Stimulated activated CD8-positive, alpha-beta memory T cell treated with anti-CD3 and anti-CD28 coated beads, Interleukin-7, amount 100 ng/mL, for 4 hours (primary cell): Measurements from ENCODE around the gene MAML3.

Source experiments
- DNase-seq, 2 donors: peaks; one replicate each; pipeline ENCODE4 v3.0.0-alpha.2; 2020; ENCODE audit warnings: low read depth in 2 of 2

Gene MAML3

DNA sequence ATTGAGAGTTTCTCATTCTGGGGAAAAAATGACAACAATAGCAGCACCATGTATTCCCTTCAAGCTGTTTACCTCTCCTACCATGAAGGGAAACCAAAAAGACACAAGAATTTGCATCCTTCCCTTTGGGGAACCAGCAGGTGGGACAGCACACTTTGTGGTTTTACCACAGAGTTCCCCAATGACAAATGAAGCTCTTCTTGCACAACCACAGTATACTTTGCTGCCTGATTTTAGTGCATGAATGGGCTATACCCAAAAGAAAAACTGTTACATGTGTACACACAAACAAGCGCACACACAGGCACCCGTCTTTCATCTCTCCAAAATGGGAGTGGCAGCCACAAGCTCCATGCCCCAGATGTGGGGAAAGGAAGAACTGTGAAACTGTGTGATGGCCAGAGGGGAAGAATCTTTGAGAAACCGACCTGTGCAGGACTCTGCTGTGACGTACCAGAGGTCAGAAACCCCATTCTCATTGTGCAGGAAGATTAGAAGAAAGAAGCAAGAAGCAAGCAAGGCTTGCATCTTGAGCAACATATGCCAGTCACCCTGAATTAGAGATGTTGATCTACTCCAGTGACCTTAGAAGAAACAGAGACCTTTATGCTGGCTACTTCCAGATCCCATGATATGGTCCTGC is 2.7 kb upstream of the MAML3 start:
- peak in 1 of 2 donors; percentile 15 for DNase-seq

DNA sequence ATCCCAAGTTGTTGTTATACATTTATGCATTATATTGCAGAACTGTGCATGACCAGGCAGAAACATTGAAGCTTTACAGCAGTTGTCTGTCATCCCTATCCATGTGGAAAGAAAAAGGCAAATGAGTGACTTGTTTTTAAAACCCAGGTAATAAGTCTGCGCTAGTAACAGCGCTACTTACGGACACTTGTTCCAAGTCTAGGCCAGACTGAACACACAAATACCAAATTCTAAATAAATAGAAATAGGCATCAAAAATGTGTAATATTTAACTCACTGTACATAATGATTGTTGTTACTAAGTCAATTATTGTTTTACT is 548 bp upstream of the MAML3 start:
- DNase-seq = no peak

DNA sequence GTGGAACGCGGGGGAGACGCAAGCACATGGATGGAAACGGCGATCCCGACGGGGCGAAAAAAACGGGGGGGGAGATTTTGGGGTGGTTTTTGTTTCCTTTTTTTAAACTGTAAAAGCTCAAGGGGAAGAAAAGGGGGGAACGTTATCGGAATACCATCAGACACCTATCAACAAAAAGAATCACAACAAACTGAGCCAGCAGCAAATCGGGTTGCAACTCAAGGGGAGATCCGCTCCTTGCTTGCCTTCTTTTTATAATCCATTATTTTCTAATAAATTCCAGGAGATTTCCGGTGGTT is 616 bp downstream of the MAML3 start:
- DNase-seq = no peak

DNA sequence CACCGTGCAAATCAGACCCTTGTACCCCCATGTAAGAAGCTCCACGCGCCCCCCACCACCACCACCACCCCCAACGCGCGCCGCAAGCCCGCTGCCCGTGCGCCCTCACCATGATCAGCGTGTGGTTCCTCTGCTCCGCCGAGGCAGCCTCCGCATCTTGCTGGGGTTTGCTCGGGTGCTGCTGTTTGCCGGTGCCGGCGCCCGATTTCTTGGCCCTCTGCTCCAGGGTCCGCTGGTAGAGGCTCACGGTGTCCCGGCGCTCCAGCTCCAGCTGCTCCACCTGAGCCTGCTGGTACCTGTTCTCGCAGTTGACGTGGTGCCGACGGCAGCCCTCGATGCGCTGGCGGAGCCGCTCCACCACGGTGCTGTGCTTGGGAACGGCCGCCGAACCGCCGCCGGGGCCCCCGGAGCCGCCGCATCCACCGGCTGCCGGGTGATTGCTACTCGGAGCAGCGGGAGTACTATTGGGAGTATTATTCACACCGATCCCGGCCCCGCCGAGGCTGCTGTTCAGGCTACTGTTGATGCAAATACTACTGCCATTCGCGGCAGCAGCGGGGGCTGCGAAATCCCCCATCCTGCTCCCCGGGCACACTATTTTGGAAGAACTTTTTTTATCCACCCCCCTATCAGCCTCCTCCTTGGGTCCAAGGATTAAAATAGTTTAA is 1.1 kb downstream of the MAML3 start:
- peak; percentile 5 to 25 for DNase-seq

DNA sequence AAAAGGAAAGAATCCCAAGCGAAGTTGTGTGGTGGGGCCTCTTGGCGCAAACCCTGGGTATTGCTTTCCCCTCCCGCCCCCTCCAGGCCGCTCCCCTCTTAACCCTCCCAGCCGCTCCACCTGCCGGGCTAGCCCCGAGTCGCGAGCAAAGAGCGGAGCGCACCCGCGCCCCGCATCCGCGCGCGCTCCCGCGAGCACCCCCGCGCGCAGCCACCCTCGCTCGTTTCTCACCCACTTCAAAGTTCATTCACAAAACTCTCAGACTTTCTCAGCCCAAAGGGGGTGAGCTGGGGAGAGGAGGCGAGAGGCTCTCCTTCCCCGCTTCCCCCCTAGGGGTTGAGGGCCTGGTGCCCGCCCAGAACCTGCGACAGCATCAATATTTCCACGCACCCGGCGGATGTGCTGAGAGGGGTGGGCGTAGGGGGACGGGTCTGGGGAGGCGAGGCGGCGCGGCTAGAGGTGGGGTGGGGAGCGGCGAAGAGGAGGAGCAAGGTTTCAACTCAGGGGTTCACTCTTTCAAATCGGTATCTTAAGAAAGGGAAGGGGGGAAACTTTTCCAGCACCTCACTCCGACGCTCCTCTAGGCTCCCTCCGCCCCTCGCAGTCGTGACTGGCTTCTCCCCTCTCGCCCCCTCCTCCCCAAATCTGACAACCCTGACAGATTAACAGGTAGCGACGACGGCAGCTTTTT is 1.8 kb downstream of the MAML3 start:
- peak; percentile 88 to 90 for DNase-seq

DNA sequence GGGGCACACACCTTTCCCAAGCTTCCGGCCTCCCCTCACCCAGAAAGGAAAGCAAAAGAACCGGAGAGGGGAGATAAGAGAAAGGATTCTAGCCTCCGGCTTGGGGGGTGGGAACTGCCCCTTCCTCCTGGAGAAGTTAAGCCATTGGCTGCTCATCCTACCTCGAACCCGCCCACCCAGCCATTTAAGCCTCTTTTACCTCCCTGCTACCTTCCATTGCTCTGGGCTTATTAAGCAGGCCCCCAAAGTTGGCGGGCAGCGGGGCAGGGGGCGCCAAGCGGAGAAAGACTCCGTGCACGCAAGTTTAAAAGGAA is 2.3 kb downstream of the MAML3 start:
- DNase-seq = peak; percentile 47 to 54

DNA sequence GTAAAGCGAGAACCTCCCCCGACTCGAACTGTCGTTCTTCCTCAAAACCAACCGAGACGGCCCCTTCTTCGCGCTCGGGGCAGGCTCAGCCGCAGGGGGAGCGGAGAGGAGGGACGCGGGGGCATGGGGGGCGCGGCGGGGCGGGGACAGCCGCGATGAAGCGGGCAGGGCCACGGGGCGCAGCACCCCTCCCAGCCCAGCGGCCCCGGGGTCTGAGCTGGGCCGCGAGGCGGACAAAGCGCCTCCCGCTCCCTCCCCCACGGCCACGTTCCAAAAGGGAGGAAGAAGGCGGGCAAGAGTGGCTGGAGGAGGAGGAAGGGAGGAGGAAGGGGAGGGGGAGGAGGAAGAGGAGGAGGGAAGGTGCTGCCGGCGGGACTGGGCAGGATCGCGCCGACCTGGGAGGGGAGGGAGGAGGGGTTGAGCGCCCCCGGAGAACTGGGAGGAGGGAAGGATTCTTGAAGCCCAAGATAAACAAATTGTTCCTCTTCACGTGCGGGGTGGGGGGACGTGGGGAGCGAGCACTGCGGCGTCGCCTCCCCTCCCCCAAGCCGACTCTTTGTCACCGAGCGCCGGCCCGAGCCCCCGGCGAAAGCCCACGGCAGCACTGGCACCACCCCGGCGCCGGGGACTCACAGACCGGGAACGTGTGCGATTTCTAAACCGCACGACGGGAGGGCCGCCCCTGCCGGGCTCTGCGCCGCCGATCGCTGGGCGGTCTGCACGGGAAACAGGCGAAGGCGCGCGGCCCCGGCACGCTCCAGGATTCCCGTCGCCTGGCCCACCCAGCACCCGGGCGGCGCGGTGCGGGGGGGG is 2.9 kb downstream of the MAML3 start:
- peak; percentile 62 to 77 for DNase-seq

DNA sequence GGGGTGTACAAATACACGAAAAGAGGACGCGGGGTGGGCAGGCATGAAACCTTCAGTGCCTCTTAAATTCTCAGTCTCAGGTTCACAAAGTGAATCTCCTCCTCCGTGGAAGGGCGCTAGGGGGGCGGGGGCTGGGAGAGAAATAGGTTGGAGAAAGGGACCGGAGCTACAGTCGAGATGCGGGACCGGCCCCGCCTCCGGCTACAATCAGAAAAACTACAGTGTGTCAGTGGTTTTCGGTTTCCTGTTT is 3.4 kb downstream of the MAML3 start:
- no peak for DNase-seq

DNA sequence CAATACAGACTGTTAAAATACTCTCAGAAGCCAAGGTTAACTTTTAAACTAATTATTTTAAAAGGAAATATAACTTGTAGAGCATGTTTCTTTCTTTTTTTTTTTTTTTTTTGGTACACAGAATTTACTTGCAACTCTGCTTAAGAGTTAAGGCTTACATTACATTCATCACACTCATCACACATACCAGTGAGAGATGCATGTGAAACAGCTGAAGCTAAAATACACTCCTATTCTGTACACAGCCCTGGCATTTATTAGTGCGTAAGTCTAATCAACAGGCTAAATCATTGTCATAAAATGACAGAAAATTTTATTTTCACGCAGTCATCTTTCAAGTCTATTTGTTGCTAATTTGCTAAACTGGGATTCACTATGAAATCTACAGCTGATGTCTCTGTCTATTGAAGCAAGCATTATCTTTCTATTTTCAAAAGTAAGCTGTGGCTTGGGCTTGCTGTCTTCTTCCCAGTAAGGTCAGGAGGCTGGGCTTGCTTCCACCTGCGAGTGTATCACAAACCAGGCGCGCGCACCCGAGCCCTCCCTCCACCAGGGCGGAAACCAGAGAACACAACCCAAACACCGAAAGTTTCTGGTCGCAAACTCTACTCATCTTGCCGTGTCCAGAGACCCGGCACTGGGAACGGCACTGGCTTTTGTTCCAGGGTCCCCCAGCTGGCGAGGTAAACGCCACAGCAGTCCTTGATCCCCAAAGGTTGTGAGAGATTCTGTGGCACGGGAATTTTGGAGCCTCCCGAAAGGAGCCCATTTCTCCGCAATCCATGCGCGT is 3.9 kb downstream of the MAML3 start:
- DNase-seq = peak; percentile 45 to 56

DNA sequence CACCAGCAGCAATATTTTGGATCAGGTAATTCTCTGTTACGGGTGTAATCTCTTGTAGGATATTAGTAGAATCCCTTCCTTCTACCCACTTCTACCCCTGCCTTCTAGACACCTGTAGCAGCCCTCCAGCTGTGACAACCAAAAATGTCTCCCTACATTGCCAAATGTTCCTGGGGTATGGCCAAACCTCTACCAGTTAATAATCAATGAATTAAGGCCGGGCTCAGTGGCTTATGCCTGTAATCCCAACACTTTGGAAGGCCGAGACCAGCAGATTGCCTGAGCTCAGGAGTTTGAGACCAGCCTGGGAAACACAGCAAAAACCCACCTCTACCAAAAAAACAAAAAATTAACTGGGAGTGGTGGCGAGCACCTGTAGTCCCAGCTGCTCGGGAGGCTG is 9.9 kb downstream of the MAML3 start:
- no peak for DNase-seq

DNA sequence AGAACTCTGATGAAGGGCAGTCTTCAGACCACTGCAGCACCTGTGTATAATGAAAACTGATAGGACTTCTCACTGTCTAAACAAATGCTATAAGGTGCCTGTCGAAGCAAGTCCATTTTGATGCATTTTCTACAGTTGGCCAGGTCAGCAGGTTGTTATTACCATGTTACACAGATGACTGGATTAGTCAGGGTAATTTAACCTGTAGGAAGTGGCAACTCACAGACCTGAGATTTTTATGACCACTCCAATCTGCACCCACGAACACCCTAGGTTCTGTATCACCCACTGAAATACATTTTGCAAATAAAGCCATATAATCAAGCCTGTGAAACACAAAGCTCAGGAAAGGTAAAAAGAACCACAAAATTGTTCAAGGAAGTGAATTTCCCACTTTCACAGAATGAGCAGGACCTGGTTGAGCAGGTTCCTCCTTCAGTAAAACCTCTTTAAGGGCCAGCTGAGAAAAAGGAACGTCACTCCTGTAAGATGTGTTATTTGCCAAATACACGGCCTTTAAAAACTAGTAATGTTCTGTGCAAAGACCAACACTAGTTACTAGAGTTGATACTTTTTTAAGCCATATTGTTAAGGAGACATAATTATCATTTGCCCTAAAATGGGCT is 12.7 kb downstream of the MAML3 start:
- no peak for DNase-seq

DNA sequence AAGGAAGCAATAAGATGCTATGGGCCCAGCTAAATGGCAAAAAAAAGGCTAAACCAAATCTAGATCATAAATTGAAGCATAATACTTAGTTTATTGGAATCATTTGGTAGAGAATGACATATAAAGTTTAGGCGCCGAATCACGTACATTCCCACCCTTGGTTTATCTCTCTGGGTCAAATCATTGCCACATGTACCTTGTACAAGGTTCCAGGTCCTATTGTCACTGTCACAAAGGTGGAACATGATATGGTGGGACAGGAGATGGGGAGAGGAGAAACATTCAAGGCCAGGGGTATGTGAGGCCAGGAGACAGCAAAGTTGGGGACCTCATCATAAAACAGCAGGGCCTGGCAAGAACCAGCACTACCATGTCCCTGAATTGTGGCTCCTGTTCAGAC is 13.4 kb downstream of the MAML3 start:
- DNase-seq = no peak

DNA sequence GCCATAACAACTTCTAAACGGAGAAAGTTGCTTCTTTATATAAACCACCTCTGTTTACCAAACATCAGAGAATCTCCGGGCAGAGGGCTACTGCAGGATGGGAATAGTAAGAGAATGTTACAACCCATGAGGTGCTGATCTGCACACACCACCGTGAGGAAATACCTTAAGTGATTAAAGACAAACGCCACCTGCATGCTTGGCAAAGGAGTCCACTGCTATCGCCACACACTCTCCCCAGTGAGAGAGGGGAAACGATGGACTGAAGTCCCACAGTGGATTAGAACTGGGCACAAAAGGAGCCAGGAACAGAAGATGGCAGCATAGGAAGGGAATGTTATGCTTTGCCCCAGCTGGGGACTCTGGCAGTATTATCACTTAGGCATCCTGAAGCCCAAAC is 15.6 kb downstream of the MAML3 start:
- no peak for DNase-seq

DNA sequence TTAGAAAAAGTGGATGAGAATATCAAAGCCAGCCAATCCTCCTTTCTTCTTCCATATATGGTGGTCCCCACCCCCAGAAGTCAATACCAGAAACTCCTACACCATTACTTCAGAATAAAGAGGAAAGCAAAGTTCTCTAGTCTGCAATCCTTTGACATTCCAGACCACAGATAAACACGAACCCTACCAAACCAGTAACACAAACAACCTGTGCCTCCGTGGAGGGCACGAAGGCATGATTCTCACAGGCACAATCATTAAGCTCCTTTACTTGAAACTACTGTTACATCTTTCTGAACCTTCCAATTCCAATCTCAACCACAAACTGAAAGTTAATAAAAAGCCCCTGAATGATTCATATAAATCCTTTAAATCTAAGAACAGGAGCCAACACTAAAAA is 16.3 kb downstream of the MAML3 start:
- DNase-seq = no peak

DNA sequence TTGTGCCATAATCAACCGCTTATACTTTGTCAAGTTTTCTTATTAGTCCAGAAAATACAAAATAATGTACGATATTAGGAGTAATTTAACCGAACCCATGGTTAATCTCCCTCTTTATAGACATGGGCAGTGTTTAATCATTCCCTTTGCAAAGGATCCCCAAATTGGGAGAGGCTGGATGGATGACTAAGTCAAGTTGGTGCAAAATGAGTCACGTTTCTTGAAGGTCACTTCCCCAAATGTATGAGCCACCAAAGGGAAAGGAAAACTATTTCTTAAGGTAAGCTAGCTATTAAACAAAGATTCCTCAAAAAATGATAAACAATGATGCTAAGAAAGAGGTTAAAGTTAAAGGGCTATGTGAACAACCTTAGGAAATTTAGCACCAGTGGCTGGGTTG is 17.5 kb downstream of the MAML3 start:
- no peak for DNase-seq

DNA sequence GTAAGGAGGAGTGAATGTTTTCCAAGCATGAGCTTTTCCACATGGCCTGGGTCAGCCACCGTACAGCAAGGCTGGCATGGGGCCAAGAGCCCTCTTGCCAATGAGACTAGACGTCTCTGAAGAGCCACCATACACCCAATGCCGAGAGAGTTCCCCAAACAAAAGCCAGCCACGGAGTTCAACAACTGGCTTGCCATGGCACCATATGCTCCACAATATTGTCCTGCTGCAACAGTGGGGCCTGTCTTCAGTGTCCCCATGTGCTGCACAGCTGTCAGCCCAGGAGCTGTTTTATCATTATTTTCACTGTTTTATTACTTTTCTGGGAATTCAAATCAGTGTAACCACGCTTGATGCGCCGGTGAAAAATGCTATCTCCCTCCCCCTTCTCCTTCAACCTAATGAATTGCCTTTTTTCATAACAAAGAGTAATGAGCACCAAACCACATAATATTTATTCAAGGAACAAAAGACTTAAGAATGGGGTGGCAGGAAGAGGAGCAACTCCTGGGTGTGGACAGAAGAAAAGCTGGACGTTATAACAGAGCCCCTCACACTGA is 18.4 kb downstream of the MAML3 start:
- DNase-seq = no peak

DNA sequence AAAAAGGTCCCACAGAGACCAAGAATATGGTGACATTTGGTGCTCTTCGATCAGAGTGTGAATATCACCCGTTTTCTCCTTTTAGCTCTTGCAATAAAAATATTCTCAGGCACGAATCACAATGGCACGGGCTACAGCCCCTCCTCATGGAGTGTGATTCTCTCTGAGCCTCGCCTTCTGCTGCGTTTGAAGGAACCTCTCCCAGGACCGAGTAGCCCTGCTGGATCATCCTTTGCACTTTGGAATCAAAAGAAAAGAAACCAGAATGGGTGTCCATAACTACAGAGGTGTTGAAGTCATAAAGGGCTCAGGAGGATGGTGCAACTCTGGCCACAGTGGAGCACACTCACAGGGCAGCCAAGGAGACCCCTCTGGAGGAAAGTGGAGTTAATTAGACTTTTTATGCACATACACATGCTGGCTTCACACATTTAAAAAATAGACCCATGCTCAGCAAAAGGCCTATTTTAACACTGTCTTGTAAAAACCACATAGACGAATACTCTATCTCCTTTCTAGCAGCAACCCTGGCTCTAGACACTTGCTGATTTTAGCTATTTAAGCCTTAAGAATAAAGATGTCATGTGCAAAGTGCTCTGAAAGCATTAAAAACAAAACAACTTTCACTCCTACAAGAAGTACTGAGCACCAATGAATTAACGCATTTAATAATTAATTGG is 19.1 kb downstream of the MAML3 start:
- no peak for DNase-seq

DNA sequence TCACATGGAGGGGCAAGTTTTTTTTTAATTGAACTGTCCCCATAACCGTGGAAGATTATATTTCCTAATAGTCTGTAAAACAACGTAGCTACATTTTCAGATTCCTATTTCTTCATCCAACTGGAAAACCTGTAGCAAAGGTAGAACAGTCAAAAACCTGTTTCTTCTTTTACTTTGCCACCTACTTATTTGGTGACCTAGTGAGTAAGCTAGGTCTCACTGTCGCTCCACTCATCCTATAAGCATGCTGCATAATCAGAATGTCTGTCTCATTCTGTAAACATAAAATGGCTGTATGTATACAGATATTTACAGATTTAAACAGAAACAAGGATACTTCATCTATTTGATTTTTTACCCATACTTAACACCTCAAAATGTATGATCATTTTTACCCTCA is 20.4 kb downstream of the MAML3 start:
- no peak for DNase-seq

DNA sequence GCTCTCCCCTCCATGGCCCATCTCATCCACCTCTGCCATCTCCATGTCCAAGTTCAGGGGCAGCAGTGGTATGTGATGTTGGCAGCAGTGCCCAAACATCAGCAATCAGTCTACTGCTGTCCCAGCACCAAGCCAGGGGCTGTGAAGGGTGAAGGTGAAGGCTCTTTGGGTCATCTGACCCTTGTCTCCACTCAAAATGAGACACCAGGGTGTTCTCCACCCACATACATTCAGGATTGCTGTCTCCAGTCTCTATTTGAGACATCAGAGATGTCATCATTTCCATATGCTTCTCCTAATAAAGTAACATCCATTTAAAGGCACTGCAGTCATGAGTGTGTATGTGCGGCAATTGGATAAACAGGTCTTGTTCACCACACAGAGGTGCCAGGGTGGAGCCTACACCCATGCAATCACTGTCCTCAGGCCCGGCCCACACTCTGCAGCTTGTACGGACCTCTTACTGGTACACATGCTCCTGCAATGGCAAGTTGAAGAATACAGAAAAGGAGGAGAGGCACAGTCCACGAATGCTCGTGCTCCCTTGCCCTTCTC is 22.2 kb downstream of the MAML3 start:
- DNase-seq = no peak

DNA sequence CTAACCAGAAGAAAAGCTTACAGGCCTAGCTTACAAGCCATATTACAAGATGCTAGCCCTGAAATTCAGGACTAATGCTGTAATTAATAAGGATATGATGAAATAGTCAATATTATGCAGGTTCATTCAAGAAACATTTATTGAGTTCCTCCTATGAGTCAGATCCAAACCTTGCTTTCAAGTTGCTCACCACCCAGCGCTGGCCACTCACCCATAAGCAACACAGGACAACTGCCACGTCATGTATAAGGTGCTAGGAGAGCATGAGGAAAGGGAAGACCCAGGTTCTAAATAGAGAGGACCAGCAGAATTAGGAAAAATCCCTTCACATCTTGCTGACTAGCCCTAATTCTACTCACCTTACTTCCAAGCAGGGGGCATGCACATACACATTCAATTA is 23.3 kb downstream of the MAML3 start:
- no peak for DNase-seq

DNA sequence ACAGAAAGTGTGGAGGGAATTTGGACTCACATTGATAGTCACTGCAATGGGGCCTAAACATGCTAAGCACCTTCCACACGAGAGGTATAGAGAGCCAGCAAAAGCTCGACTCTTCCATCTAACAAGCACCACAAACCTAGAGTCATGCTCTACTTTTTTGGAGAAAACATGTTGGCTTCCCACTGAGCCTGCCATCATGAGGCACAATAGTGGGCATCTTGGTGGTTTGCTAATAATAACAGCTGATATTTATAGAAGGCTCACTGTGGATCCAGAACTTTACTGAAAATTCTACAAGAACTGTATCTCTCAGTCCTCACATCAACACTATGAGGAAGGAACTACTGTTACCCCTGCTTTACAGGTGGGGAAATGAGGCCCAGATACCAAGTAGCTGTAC is 26.6 kb downstream of the MAML3 start:
- DNase-seq = no peak
